GM13977 (cell line): ENCODE data around the gene NATD1.

ENCODE experiments used
- DNase-seq: peaks from one replicate; pipeline ENCODE4 v3.0.0; 2012; ENCODE audit warnings: low spot score
- CTCF ChIP-seq: IDR thresholded peaks from 2 replicates; pipeline ENCODE4 v1.5.1; 2012; ENCODE audit warnings: mild to moderate bottlenecking, control low read depth; ENCODE audit not compliant: insufficient read depth; ENCODE audit errors: extremely low read depth, missing control alignments
- in situ Hi-C: fragments of 300-500 bp; cut with MboI; formaldehyde crosslinking; loops from one replicate; pipeline ENCODE4 v1.12.0; 2022; ENCODE audit warnings: low sequenced_read_pairs, low pct_unique_long_range_greater_than_20kb, mixed read lengths, inconsistent platforms; ENCODE audit not compliant: unreplicated experiment

NATD1 gene

DNA sequence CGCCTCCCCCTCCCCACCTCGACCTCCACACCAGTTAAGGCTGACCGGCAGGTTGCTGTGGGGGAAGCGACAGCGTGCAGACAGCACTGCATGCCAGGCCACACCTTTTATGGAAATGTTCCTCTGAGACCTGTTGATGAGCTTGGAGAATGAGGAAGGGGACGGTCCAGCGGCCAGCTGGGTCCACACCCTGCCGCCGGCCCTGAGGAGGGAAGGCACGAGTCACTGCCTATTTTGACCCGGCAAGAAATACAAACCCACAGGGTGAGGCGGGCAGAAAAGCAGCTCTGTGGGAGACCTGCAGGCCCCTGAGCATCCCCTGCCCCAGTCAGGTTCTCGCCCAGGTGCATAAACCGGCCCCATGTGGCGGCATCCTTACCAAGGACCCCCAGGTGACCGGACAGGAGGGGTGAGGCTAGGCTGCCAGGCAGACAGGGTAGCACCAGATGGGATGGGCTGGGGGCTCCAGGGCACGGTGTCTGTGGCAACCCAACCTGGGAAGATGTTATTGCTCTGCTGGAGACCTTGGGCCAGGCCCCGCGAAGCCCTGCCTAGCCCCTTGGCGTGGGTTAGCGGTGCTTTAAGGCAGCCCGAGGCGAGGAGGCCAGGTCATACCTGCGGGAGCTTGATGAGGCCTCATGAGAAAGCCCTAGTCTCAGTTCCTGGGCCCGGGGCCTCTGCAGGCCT is 12.7 kb downstream of the NATD1 start:
- no peak for DNase-seq
- TF ChIP-seq CTCF = no peak

GRCh38 chr17:21239680-21240368 is 13.4 kb downstream of the NATD1 start:
- TF ChIP-seq CTCF = peak; percentile 48
- peak; percentile 71 for DNase-seq
- in situ Hi-C loops = no loop called here

More for the DNA sequence above, 12.7 kb downstream of the NATD1 start:
- in situ Hi-C loops = no loop called here

GRCh38 chr17:21235921-21236320 is 17.3 kb downstream of the NATD1 start:
- DNase-seq = no peak
- in situ Hi-C loops = no loop called here

GRCh38 chr17:21233581-21234347 is 19.4 kb downstream of the NATD1 start:
- TF ChIP-seq CTCF = no peak
- in situ Hi-C loops = no loop called here
- DNase-seq = no peak

More at GRCh38 chr17:21235921-21236320, 17.3 kb downstream of the NATD1 start:
- TF ChIP-seq CTCF = no peak

DNA sequence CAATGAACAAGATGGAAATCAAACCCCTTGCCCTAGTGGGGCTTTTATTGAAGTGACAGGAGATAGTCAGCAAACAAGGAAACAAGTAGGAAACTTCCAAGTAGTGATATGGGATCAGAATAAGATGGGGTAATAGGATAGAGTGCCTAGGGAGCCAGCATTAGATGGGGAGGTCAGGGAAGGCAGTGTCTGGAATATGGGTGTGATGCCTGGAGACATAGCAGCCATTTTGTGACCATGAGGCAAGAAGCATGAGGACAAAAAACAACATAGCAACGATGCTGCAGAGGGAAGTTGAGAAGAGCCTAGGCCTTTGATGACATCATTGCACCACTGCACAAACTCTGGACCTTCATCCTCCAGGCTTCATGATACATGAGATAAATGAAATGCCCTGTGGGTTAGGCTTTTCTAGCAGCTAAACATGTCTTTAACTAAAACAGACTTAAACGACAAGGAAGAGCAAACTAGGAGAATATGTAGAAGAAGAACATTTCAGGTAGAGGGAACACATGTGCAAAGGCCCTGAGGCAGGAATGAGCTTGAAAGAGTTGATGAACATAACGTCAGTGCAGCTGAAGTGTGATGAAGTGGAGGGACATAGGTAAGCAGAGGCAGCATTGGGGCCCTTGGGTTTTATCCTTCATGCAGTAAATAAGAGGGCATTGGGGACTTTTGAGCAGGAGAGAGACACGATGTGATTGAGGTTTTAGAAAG is 21.0 kb downstream of the NATD1 start:
- in situ Hi-C loops = no loop called here
- no peak for TF ChIP-seq CTCF
- DNase-seq = no peak

GRCh38 chr17:21231533-21231932 is 21.7 kb downstream of the NATD1 start:
- TF ChIP-seq CTCF = no peak
- in situ Hi-C loops = no loop called here
- DNase-seq = no peak
